ENCODE data around the gene SH3RF1.

The SH3RF1 gene

GRCh38 chr4:169127314-169127713, 143.4 kb downstream of the SH3RF1 start:
- DNase-seq, result no peak

GRCh38 chr4:169124661-169125060, 146.1 kb downstream of the SH3RF1 start:
- no peak for DNase-seq

- no peak for DNase-seq
These were observed 148.3 kb downstream of the SH3RF1 start for GRCh38 chr4:169122422-169122821.

GRCh38 chr4:169121861-169122382, 148.8 kb downstream of the SH3RF1 start:
- DNase-seq, result no peak

GRCh38 chr4:169120624-169121023, 150.1 kb downstream of the SH3RF1 start:
- no peak for DNase-seq

GRCh38 chr4:169119536-169119935, 151.2 kb downstream of the SH3RF1 start:
- DNase-seq, result no peak

- DNase-seq, result peak; percentile 76
These were observed 153.1 kb downstream of the SH3RF1 start for GRCh38 chr4:169117591-169118081.

GRCh38 chr4:169116270-169116901, 154.4 kb downstream of the SH3RF1 start:
- no peak for DNase-seq

- peak; percentile 94 for DNase-seq
These were observed 154.9 kb downstream of the SH3RF1 start for GRCh38 chr4:169115897-169116254.

GRCh38 chr4:169115144-169115896, 155.4 kb downstream of the SH3RF1 start:
- no peak for DNase-seq

GRCh38 chr4:169114341-169114974, 156.3 kb downstream of the SH3RF1 start:
- DNase-seq, result no peak

- DNase-seq, result no peak
These were observed 160.1 kb downstream of the SH3RF1 start for GRCh38 chr4:169110633-169111032.

- no peak for DNase-seq
These were observed 161.6 kb downstream of the SH3RF1 start for GRCh38 chr4:169109035-169109675.

- no peak for DNase-seq
These were observed 162.5 kb downstream of the SH3RF1 start for GRCh38 chr4:169108303-169108702.

- DNase-seq, result no peak
These were observed 163.2 kb downstream of the SH3RF1 start for GRCh38 chr4:169107528-169107927.

- no peak for DNase-seq
These were observed 164.0 kb downstream of the SH3RF1 start for GRCh38 chr4:169106696-169107229.

GRCh38 chr4:169105620-169106019, 165.1 kb downstream of the SH3RF1 start:
- DNase-seq, result no peak

- DNase-seq, result no peak
These were observed 166.8 kb downstream of the SH3RF1 start for GRCh38 chr4:169103966-169104412.

GRCh38 chr4:169102026-169102425, 168.7 kb downstream of the SH3RF1 start:
- DNase-seq, result no peak

- DNase-seq, result no peak
These were observed 170.1 kb downstream of the SH3RF1 start for GRCh38 chr4:169100670-169101101.

GRCh38 chr4:169099771-169100180, 171.0 kb downstream of the SH3RF1 start:
- peak; percentile 10 for DNase-seq

GRCh38 chr4:169098969-169099690, 171.6 kb downstream of the SH3RF1 start:
- DNase-seq, result no peak

Data from amniotic stem cell (primary cell).